GM19463 (cell line): ENCODE measurements around the gene EIF3C.
A peak's percentile ranks its signal among the peaks of the same experiment; 100 is the strongest.
"Not testable (repeated sequence)": the region's sequence is repeated elsewhere in the genome, so short reads cannot be mapped to it uniquely, and the experiment has no call there.

Source experiments
- ATAC-seq: cut with Tn5 transposase; IDR thresholded peaks from one replicate; pipeline ENCODE4 v1.9.1; 2021; ENCODE audit warnings: mild to moderate bottlenecking, moderate library complexity; ENCODE audit not compliant: unreplicated experiment

Gene EIF3C, protein sequence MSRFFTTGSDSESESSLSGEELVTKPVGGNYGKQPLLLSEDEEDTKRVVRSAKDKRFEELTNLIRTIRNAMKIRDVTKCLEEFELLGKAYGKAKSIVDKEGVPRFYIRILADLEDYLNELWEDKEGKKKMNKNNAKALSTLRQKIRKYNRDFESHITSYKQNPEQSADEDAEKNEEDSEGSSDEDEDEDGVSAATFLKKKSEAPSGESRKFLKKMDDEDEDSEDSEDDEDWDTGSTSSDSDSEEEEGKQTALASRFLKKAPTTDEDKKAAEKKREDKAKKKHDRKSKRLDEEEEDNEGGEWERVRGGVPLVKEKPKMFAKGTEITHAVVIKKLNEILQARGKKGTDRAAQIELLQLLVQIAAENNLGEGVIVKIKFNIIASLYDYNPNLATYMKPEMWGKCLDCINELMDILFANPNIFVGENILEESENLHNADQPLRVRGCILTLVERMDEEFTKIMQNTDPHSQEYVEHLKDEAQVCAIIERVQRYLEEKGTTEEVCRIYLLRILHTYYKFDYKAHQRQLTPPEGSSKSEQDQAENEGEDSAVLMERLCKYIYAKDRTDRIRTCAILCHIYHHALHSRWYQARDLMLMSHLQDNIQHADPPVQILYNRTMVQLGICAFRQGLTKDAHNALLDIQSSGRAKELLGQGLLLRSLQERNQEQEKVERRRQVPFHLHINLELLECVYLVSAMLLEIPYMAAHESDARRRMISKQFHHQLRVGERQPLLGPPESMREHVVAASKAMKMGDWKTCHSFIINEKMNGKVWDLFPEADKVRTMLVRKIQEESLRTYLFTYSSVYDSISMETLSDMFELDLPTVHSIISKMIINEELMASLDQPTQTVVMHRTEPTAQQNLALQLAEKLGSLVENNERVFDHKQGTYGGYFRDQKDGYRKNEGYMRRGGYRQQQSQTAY

GRCh38 chr16:28711220-28712083, at the start of gene EIF3C:
EIF3C (plus strand) TSS chr16:28711464; CDS start chr16:28711687, 223 bp downstream.
- peak; percentile 99 for ATAC-seq

GRCh38 chr16:28666264-28666663, 45.0 kb upstream of the EIF3C start:
- not testable (repeated sequence) for ATAC-seq

GRCh38 chr16:28667480-28667879, 43.8 kb upstream of the EIF3C start:
- ATAC-seq, result not testable (repeated sequence)

GRCh38 chr16:28668199-28668598, 43.1 kb upstream of the EIF3C start:
- not testable (repeated sequence) for ATAC-seq

DNA sequence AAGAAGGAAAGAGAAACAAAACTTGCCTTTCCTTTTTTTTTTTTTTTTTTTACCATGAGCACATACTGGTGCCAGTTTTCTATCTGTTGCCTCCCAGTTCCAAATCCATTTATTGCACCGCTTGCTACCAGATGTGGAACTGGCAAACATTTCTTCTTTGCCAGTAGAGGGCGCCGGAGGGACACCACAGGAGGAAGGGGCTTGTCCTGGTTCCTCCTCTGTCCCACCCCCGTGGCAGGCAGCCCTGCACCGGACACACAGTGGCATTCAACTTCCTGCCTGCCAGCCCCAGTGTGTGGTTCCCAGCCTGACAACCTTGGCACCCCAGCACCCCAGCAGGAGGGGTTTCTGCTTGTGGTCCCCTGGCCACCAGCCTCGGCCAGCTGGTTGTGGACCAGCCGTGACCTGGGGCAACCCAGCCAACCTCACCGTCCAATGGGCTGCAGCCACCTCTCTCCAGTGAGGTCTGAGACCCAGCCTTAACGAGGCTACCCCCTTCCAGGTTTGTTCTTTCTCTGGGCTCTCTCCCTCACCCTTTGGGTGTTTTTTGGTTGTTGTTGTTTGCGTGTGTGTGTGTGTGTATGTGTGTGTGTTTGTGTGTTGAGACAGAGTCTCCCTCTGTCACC, 22.8 kb upstream of the EIF3C start:
- ATAC-seq, result peak; percentile 51

- ATAC-seq, result not testable (repeated sequence)
Observed at GRCh38 chr16:28689425-28689824, 21.8 kb upstream of the EIF3C start.

DNA sequence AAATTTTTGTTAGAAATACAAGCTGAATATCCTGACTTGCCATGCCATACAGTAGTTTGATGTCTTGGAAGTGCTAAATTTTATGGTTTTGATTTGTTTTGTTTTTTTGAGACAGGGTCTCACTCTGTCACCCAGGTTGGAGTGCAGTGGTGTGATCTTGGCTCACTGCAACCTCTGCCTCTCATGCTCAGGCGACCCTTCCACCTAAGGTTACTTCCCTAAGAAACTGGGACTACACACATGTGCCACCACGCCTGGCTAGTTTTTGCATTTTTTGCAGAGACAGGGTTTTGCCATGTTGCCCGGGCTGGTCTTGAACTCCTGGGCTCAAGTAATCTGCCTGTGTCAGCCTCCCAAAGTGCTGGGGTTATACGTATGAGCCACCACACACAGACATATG, 19.5 kb upstream of the EIF3C start:
- ATAC-seq, result not testable (repeated sequence)

DNA sequence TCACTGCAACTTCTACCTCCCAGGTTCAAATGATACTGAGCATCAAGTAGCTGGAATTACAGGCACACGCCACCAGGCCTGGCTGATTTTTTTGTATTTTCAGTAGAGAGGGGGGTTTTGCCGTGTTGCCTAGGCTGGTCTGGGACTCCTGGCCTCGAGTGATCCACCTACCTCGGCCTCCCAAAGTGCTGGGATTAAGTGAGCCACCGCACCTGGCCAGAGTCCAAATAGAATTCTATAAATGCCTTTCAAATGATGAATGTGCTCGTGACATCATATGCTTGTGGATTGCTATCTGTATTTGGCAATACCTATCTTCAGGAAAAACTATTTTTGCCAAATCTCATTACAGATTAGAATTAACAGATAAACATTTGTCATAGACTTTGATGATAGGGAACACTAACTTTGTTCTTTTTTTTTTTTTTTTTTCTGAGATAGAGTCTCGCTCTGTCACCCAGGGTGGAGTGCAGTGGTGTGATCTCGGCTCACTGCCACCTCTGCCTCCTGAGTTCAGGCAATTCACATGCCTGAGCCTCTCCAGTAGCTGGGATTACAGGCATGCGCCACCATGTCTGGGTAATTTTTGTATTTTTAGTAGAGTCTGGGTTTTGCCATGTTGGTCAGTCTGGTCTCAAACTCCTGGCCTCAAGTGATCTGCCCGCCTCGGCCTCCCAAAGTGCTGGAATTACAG, 17.9 kb upstream of the EIF3C start:
- not testable (repeated sequence) for ATAC-seq

GRCh38 chr16:28699792-28700191, 11.5 kb upstream of the EIF3C start:
- not testable (repeated sequence) for ATAC-seq

DNA sequence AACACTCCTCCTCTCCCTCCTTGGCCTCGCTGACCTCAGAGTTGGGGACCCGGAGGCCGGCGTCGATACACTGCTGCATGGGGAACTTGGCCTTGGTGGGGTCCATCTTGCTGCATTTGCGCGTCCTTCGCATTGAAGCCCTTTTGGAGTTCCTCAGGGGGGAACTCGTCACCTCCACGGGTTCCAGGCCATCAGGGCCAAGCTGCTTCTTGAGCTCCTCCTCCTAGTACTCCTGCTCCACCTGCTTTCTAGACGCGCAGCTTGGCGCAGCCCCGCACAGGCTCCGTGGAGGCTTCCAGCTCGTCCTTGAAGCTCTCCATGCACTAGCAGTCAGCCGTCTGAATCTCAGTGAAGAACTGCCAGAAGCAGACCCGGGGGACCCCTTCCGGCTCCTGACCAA, 10.9 kb upstream of the EIF3C start:
- ATAC-seq, result not testable (repeated sequence)

GRCh38 chr16:28701384-28701783, 9.9 kb upstream of the EIF3C start:
- not testable (repeated sequence) for ATAC-seq

GRCh38 chr16:28704246-28704645, 7.0 kb upstream of the EIF3C start:
- not testable (repeated sequence) for ATAC-seq

GRCh38 chr16:28722852-28723650, 11.8 kb downstream of the EIF3C start:
- ATAC-seq, result not testable (repeated sequence)

- ATAC-seq, result not testable (repeated sequence)
Observed at GRCh38 chr16:28731253-28731652, 20.0 kb downstream of the EIF3C start.

DNA sequence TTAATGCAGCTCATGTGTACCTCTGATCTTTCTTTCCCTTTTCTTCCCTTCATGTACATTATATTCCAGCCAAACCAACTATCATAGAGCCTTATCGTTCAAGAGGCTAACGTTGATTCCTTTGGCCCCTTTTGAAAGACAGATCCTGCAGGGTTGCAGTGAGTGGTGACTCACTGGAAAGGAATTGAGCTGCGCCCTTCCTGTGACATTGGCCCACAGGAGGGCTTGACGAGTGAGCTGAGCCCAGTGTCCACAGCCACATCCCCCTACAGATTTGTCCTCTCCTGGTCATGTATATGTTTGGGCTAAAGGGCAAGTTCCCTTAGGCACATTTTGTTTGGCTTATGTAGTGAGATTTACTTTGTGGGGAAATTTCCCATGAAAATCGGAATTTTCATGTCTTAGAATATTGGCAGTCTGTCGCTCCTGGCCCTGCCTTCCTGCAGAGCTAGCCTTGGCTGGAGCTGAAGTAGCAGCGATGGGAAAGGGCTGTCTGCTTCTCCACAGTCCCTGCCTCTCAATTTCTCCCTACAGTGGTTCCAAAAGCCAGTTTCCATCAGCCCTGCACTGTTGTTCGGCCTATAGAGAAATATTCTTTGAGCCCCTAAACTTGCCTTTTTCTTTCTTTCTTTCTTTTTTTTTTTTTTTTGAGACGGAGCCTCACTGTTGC, 21.3 kb downstream of the EIF3C start:
- not testable (repeated sequence) for ATAC-seq

GRCh38 chr16:28739787-28740186, 28.5 kb downstream of the EIF3C start:
- not testable (repeated sequence) for ATAC-seq

DNA sequence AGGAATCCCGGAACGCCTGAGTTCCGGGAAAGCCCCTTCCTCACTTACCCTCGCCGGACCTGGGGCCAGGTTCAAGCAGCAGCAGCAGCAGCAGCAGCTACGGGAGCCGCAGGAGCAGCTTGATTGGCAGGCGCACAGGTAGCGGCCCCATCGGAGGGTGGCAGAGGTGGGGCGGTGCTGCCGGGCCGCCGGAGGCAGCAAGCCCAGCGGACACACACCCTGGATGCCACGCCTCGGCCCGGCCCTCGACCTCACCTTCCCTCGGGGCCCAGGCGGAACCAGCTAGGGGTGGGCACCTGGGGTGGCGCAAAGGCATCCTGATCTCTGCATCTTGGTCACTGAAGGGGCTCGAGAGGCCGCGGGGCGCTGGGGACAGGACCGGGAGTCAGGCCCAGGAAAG, 29.4 kb downstream of the EIF3C start:
- not testable (repeated sequence) for ATAC-seq

DNA sequence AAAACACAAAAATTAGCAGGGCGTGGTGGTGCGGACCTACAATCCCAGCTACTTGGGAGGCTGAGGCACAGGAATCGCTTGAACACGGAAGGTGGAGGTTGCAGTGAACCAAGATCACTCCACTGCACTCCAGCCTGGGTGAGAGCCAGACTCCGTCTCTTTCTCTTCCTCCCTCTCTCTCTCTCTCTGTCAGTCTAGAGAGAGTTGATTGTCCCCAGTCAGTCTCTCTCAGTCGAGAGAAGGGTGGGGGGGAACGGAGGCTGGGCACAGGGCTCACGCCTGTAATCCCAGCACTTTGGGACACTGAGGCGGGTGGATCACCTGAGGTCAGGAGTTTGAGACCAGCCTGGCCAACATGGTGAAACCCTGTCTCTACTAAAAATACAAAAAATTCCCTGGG, 30.0 kb downstream of the EIF3C start:
- ATAC-seq, result not testable (repeated sequence)
